Endothelial cell of umbilical vein (primary cell): ENCODE measurements around the gene RPUSD4. TPM values are rescaled to one million over a fixed set of nuclear protein-coding genes. Genes with fewer than 3 reads are reported as not detected.

Experiments used
- BruUV-seq: library from RNA; stranded (reverse); fragments of 400-500 nt; replicated peaks from 2 replicates; lab custom pipeline; 2021; lab: Mats Ljungman, UMichigan
- CTCF ChIA-PET: fragments of 300-600, 350-600 bp; sonication (Branson Sonifier 250); formaldehyde crosslinking; loops from one replicate; lab custom pipeline; 2021; ENCODE audit warnings: antibody characterized with exemption, inconsistent platforms; lab: Charles Lee
- POLR2A ChIA-PET: fragments of 300-600, 350-600 bp; sonication (Branson Sonifier 250); formaldehyde crosslinking; loops from one replicate; lab custom pipeline; 2021; ENCODE audit warnings: antibody characterized with exemption, inconsistent platforms; lab: Charles Lee
- DNase-seq: peaks from one replicate; pipeline ENCODE4 v3.0.0-alpha.2; 2011; ENCODE audit warnings: low read depth, low spot score
- FAIRE-seq: peaks from 2 replicates; lab custom pipeline; 2011; peaks lifted over from hg19 to GRCh38; lab: Jason Lieb, UNC
- H2AFZ ChIP-seq: 2 replicates; pipeline ENCODE4 v1.6.0; 2012; ENCODE audit warnings: low read depth, low read length, control low read depth, inconsistent platforms
- H3K27ac ChIP-seq: 2 replicates; pipeline ENCODE4 v1.5.1; 2011; ENCODE audit warnings: low read depth, mild to moderate bottlenecking, control low read depth, low read length, moderate library complexity; ENCODE audit not compliant: insufficient read depth
- H3K27me3 ChIP-seq, 2 experiments: 2 replicates each; pipeline versions ENCODE4 v1.6.0 to v1.6.1; 2011; ENCODE audit warnings: low read length in 2 of 2, mixed read lengths in 1 of 2; ENCODE audit not compliant: control insufficient read depth in 2 of 2, insufficient read depth in 2 of 2
- H3K36me3 ChIP-seq, 2 experiments: 2 replicates in 1 of 2; 3 replicates in 1 of 2; pipeline ENCODE4 v1.5.1; 2011; ENCODE audit warnings: low read length in 2 of 2, mild to moderate bottlenecking in 1 of 2, moderate library complexity in 1 of 2; ENCODE audit not compliant: control insufficient read depth in 2 of 2, insufficient read depth in 2 of 2; ENCODE audit errors: extremely low read depth in 1 of 2
- H3K4me1 ChIP-seq: 3 replicates; pipeline ENCODE4 v1.5.1; 2011; ENCODE audit warnings: mild to moderate bottlenecking, low read length; ENCODE audit not compliant: control insufficient read depth, insufficient read depth; ENCODE audit errors: extremely low read depth
- H3K4me2 ChIP-seq: 2 replicates; pipeline ENCODE4 v1.6.1; 2011; ENCODE audit warnings: low read length, control low read depth, mixed read lengths; ENCODE audit not compliant: insufficient read depth
- H3K4me3 ChIP-seq, 3 experiments: fragments of 200-600 bp in 1 of 3; sonication (generic), shearing (Covaris generic) in 1 of 3; replicated peaks in 1 of 3; 2 replicates each; pipeline ENCODE4 v1.5.1; 2011 to 2016; ENCODE audit warnings: control low read depth in 3 of 3, low read length in 3 of 3, mild to moderate bottlenecking in 2 of 3, inconsistent platforms in 1 of 3, low read depth in 1 of 3, moderate library complexity in 1 of 3; ENCODE audit not compliant: insufficient read depth in 1 of 3
- H3K79me2 ChIP-seq: 2 replicates; pipeline ENCODE4 v1.6.0; 2012; ENCODE audit warnings: low read length, inconsistent platforms; ENCODE audit not compliant: control insufficient read depth, insufficient read depth
- H3K9ac ChIP-seq: replicated peaks from 2 replicates; pipeline ENCODE3; 2011; ENCODE audit warnings: low read length, control low read depth; ENCODE audit not compliant: insufficient read depth; ENCODE audit errors: extremely low read depth
- H3K9me1 ChIP-seq: replicated peaks from 3 replicates; pipeline ENCODE4 v1.6.0; 2011; ENCODE audit warnings: mild to moderate bottlenecking, low read length; ENCODE audit not compliant: control insufficient read depth, insufficient read depth; ENCODE audit errors: extremely low read depth
- H3K9me3 ChIP-seq: replicated peaks from 2 replicates; pipeline ENCODE4 v1.5.1; 2012; ENCODE audit warnings: low read length, inconsistent platforms; ENCODE audit not compliant: control insufficient read depth, insufficient read depth
- H4K20me1 ChIP-seq: replicated peaks from 2 replicates; pipeline ENCODE3; 2011; ENCODE audit warnings: mild to moderate bottlenecking, low read length; ENCODE audit not compliant: control insufficient read depth, insufficient read depth; ENCODE audit errors: extremely low read depth
- EZH2 ChIP-seq: IDR thresholded peaks from 2 replicates; pipeline ENCODE4 v1.6.1; 2012; ENCODE audit warnings: borderline replicate concordance, low read depth, mild to moderate bottlenecking, moderate library complexity, low read length, inconsistent platforms; ENCODE audit not compliant: severe bottlenecking
- FOS ChIP-seq: IDR thresholded peaks from 2 replicates; pipeline ENCODE4 v1.6.1; 2011; ENCODE audit warnings: mild to moderate bottlenecking, low read length, moderate library complexity, borderline replicate concordance; ENCODE audit not compliant: insufficient read depth
- GATA2 ChIP-seq: IDR thresholded peaks from 2 replicates; pipeline ENCODE4 v1.7.0; 2011; ENCODE audit warnings: low read depth, mild to moderate bottlenecking, moderate library complexity, mixed read lengths, low read length; ENCODE audit not compliant: insufficient read length, insufficient read depth
- JUN ChIP-seq: IDR thresholded peaks from 2 replicates; pipeline ENCODE4 v1.6.1; 2011; ENCODE audit warnings: borderline replicate concordance, low read depth; ENCODE audit not compliant: insufficient read length, insufficient read depth
- MAX ChIP-seq: IDR thresholded peaks from 2 replicates; pipeline ENCODE4 v1.6.1; 2011; ENCODE audit not compliant: insufficient read depth, insufficient read length
- MYC ChIP-seq: IDR thresholded peaks from one replicate; pipeline ENCODE4 v1.6.1; 2011; ENCODE audit warnings: mild to moderate bottlenecking, low read depth, low read length
- POLR2A ChIP-seq: IDR thresholded peaks from 2 replicates; pipeline ENCODE4 v1.6.1; 2012; ENCODE audit warnings: low read depth, mild to moderate bottlenecking, control low read depth, low read length
- POLR2AphosphoS5 ChIP-seq: IDR thresholded peaks from 2 replicates; pipeline ENCODE4 v1.6.1; 2012; ENCODE audit warnings: low read depth, mild to moderate bottlenecking, control low read depth, low read length, moderate library complexity; ENCODE audit not compliant: insufficient read depth
- dilution Hi-C: fragments of 300-500 bp; cut with MboI; formaldehyde crosslinking; loops from one replicate; pipeline ENCODE4 v1.15.0; 2019; ENCODE audit warnings: low sequenced_read_pairs; ENCODE audit not compliant: extremely low pct_ligation_motif_present
- intact Hi-C: fragments of 100-400 bp; cut with micrococcal nuclease; formaldehyde crosslinking; loops from one replicate; pipeline ENCODE4 v1.10.0; 2022
- polyA plus RNA-seq, 4 experiments: library from polyadenylated mRNA; depleted of rRNA in 3 of 4; stranded (reverse) in 3 of 4; unstranded in 1 of 4; fragments of >200 nt; gene quantifications; 2 replicates each; pipeline versions ENCODE4 v1.2.1 to v1.2.3, GENCODE V29; 2011 to 2012; ENCODE audit warnings: missing spikeins in 1 of 4
- total RNA-seq: library from RNA; stranded (reverse); gene quantifications from 2 replicates; pipeline ENCODE4 v1.2.3, GENCODE V29; 2021
- TF ChIP-seq, protein P1 (sequence below), 2 donors: IDR thresholded peaks; 1 replicate in 1 of 2; 2 replicates in 1 of 2; pipeline ENCODE4 v1.5.1; 2011; ENCODE audit warnings: low read length in 2 of 2, mild to moderate bottlenecking in 2 of 2, moderate library complexity in 2 of 2, control low read depth in 1 of 2, inconsistent platforms in 1 of 2, low read depth in 1 of 2; ENCODE audit not compliant: insufficient read depth in 1 of 2; ENCODE audit errors: extremely low read depth in 1 of 2

The RPUSD4 gene
- total and polyA plus RNA-seq, 2 donors (not counting 3 experiments of a cell fraction or from before 2014, with no cell fraction given) = 37.8 to 40.8 TPM

GRCh38 chr11:126233391-126233790 is 21.9 kb upstream of the RPUSD4 start:
- peaks cover 30% of the 10 kb centered on the region for H3K4me1 ChIP-seq
- DNase-seq (no peak), FAIRE-seq (no peak)
- H3K9me1 ChIP-seq = no peaks in the 10 kb centered on the region
- peaks cover 3 to 4% of the 10 kb centered on the region in 2 experiments for H3K36me3 ChIP-seq
- no peak overlapping the region for H3K4me2 ChIP-seq
- BruUV-seq = no TSS peak
- H3K9me3 ChIP-seq = no peaks in the 10 kb centered on the region
- intact Hi-C loops = no loop called here
- no peak overlapping the region for H3K9ac ChIP-seq
- TF ChIP-seq JUN (no peak), MAX (no peak), EZH2 (no peak), MYC (no peak), POLR2A (no peak)
- TF ChIP-seq, protein P1, sequence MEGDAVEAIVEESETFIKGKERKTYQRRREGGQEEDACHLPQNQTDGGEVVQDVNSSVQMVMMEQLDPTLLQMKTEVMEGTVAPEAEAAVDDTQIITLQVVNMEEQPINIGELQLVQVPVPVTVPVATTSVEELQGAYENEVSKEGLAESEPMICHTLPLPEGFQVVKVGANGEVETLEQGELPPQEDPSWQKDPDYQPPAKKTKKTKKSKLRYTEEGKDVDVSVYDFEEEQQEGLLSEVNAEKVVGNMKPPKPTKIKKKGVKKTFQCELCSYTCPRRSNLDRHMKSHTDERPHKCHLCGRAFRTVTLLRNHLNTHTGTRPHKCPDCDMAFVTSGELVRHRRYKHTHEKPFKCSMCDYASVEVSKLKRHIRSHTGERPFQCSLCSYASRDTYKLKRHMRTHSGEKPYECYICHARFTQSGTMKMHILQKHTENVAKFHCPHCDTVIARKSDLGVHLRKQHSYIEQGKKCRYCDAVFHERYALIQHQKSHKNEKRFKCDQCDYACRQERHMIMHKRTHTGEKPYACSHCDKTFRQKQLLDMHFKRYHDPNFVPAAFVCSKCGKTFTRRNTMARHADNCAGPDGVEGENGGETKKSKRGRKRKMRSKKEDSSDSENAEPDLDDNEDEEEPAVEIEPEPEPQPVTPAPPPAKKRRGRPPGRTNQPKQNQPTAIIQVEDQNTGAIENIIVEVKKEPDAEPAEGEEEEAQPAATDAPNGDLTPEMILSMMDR (IDR thresholded peaks at IDR 0.05; ENCODE audit: extremely low read depth in 1 of 2, insufficient read depth in 1 of 2, low read depth in 1 of 2, low read length in 2 of 2) = no peak
- H4K20me1 ChIP-seq = no peaks in the 10 kb centered on the region
- CTCF ChIA-PET = no interaction called here
- H2AFZ ChIP-seq = no peak overlapping the region
- no peak overlapping the region for H3K4me3 ChIP-seq
- H3K79me2 ChIP-seq = peaks cover 8% of the 10 kb centered on the region
- H3K27me3 ChIP-seq = no peaks in the 10 kb centered on the region
- H3K27ac ChIP-seq = no peak overlapping the region
- dilution Hi-C loops = no loop called here
- POLR2A ChIA-PET = no interaction called here

DNA sequence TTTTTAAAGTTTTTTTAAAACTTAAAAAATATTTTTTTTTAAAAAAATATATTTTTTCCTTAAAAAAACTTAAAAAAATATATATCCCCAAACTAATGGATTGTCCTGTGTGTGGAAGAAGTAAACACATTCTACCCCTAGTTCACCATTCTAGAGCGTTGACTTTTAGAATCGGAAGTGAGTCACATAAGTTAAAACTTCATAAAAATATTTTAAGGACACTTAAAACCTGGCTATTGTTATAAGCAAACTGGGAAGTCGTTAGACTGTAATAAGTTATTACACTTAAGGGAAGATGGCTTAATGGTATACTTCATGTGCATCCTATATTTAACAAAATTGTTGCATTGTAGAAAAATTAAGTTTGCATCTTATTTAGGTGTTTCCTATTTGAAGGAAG is 21.2 kb upstream of the RPUSD4 start:
- Histone ChIP-seq H3K27ac (no peak overlapping the region), H3K4me1 (peaks cover 30% of the 10 kb centered on the region), H3K36me3 (no peaks in the 10 kb centered on the region), H3K9me1 (no peaks in the 10 kb centered on the region), H3K9ac (no peak overlapping the region), H3K27me3 (no peaks in the 10 kb centered on the region), H2AFZ (no peak overlapping the region), H3K4me2 (no peak overlapping the region), H3K79me2 (peaks cover 16% of the 10 kb centered on the region), H4K20me1 (no peaks in the 10 kb centered on the region), H3K9me3 (no peaks in the 10 kb centered on the region), H3K4me3 (no peak overlapping the region)
- FAIRE-seq = no peak
- dilution Hi-C loops = no loop called here
- POLR2A ChIA-PET = no interaction called here
- DNase-seq = no peak
- intact Hi-C loops = no loop called here
- no TSS peak for BruUV-seq
- no peak for TF ChIP-seq EZH2
- no peak for TF ChIP-seq FOS
- TF ChIP-seq, protein P1 (IDR thresholded peaks at IDR 0.05; ENCODE audit: extremely low read depth in 1 of 2, insufficient read depth in 1 of 2, low read depth in 1 of 2, low read length in 2 of 2) = no peak
- no peak for TF ChIP-seq JUN
- TF ChIP-seq MAX = no peak
- no peak for TF ChIP-seq MYC
- TF ChIP-seq POLR2AphosphoS5 = no peak
- TF ChIP-seq GATA2 = no peak
- TF ChIP-seq POLR2A = no peak
- CTCF ChIA-PET = interaction anchor here (1.5 kb wide), 1 partner anchor 14 kb away, joined by 6 read pairs; no protein-coding TSS in a partner anchor
